KOPT-K1 (cell line): ENCODE measurements around the gene CARMIL1.

Experiments
- H3K27ac ChIP-seq: fragments of 200-600 bp; sonication (generic); 2 replicates; pipeline ENCODE4 v1.5.1; 2016; ENCODE audit warnings: antibody characterized with exemption, mild to moderate bottlenecking, low read depth, low read length; ENCODE audit not compliant: poor library complexity, severe bottlenecking
- H3K36me3 ChIP-seq: fragments of 200-600 bp; sonication (generic); 2 replicates; pipeline ENCODE4 v1.5.1; 2017; ENCODE audit warnings: antibody characterized with exemption, mild to moderate bottlenecking, low read length, moderate library complexity; ENCODE audit not compliant: insufficient read depth
- H3K9me3 ChIP-seq: fragments of 200-600 bp; sonication (generic); 2 replicates; pipeline ENCODE4 v1.5.1; 2017; ENCODE audit warnings: antibody characterized with exemption, low read length, mild to moderate bottlenecking; ENCODE audit not compliant: insufficient read depth, poor library complexity, severe bottlenecking

CARMIL1 gene

GRCh38 chr6:25450469-25451198 lies 171.5 kb downstream of the CARMIL1 start:
- no peaks in the 10 kb centered on the region for H3K36me3 ChIP-seq
- no peak overlapping the region for H3K27ac ChIP-seq
- peaks cover 8% of the 10 kb centered on the region for H3K9me3 ChIP-seq

- H3K36me3 ChIP-seq, result no peaks in the 10 kb centered on the region
- H3K27ac ChIP-seq, result no peak overlapping the region
- no peaks in the 10 kb centered on the region for H3K9me3 ChIP-seq
These were observed 172.9 kb downstream of the CARMIL1 start for GRCh38 chr6:25452031-25452430.

DNA sequence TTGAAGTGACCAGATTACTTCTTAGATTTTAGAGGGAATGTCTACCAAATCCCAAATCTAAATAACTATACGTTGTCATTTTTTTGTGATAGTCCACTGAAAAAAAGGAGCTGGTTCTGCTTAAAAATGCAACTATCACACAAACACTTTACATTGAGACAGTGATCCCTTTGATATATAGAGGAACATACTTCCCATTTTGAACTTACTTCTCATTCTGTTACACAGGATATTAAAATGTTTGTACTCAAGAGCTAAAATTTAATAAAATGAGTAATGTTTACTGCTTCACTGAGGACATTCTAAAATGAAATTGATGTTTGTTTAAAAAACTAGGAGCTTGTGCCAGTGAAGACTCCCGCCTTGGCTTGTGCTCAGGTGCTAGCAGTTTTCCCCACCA lies 174.1 kb downstream of the CARMIL1 start:
- no peak overlapping the region for H3K27ac ChIP-seq
- H3K9me3 ChIP-seq, result no peaks in the 10 kb centered on the region
- H3K36me3 ChIP-seq, result no peaks in the 10 kb centered on the region

GRCh38 chr6:25454136-25454535 lies 175.0 kb downstream of the CARMIL1 start:
- Histone ChIP-seq H3K27ac (no peak overlapping the region), H3K36me3 (no peaks in the 10 kb centered on the region), H3K9me3 (no peaks in the 10 kb centered on the region)

DNA sequence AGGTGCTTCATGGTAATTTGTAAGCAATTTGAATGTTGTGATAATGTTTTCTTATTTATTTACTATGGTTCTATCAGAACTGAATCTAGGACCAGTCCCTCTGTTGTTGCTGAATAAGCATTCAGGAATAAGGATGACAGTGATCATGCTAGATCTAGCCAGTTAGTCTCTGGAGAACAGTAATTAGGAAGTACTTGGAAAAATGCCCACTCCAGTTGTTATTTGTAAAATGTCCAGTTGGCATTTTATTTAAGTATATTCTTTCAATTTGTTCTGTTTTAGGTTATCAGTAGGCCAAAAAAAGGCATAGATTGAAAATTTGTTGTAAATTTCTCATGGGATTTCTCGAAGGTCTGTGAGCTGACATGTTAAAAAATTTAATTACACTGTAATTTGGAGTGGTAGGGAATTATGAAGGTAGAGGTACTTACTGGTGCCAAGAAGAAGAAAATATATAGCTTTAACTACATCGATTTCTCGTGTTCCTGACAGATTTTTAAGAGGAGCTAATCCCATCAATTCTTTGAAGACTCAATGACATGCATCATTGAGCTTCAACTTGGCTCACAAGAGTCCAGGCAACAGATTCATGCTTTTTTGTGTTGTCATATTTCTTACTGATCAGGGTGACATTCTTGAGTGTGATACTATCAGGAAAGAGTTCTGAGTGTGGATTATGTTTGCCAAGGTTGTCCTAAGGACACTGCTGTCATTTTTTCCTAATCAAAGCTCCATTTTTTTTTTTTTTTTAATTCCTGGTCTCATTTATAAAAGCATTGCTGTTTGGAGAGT lies 177.3 kb downstream of the CARMIL1 start:
- Histone ChIP-seq H3K9me3 (no peaks in the 10 kb centered on the region), H3K36me3 (no peaks in the 10 kb centered on the region), H3K27ac (no peak overlapping the region)

DNA sequence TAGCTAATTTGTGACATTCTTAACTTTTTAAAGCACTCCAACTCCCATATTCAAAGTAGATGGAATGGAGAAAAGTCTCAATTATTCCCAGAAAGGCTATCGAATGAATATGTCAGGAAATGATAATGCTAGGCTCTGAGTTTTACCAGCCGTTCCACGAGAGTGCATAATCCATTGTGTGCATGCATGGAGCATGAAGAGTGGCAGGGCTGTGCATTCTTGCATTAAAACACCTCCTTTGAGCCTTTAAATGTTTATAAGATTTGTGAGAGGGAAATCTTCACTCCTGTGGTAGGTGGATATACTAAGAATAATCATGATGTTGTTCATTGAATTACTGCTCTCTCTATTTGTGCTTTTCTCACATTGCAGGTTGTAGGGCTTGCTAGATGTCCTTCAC lies 178.3 kb downstream of the CARMIL1 start:
- H3K36me3 ChIP-seq, result no peaks in the 10 kb centered on the region
- no peaks in the 10 kb centered on the region for H3K9me3 ChIP-seq

DNA sequence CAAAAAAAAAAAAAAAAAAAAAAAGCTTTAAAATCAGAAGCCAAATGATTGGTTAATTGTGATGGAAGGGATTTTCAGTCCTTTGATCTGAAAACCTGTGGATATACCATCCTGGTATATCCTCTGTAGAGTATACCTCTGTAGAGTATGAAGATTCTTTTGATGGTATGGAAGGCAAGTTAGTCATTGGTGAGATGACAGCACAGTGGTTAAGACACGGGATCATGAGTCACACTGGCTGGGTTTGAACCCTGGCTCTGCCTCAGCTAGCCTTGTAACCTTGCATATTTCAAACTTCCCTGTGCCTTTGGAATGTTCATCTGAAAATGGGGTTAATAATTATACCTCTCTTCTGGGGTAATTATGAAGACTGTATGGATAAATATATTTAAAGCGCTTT lies 179.3 kb downstream of the CARMIL1 start:
- no peaks in the 10 kb centered on the region for H3K36me3 ChIP-seq
- no peaks in the 10 kb centered on the region for H3K9me3 ChIP-seq
- H3K27ac ChIP-seq, result no peak overlapping the region

More for the DNA sequence above, 178.3 kb downstream of the CARMIL1 start:
- no peak overlapping the region for H3K27ac ChIP-seq

- Histone ChIP-seq H3K9me3 (no peaks in the 10 kb centered on the region), H3K36me3 (no peaks in the 10 kb centered on the region), H3K27ac (no peak overlapping the region)
These were observed 183.2 kb downstream of the CARMIL1 start for GRCh38 chr6:25462235-25462897.

DNA sequence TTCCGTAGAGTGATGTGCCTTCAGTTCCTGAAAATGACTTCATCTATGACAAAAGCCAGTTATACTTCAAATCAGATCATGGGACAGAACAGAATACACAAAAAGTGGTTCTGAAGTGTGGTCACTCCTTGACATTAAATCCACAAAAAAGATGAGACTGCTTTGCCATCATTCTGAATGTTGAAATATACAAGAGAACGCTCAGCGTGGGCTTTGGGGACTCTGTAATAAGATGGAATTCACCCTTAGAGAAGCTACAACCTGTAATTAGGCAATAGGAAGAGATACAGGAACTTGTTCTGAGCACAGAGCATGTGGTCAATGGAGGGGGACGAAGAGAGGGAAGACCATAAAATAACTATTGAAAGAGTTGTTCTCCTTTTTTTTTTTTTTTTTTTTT lies 184.3 kb downstream of the CARMIL1 start:
- Histone ChIP-seq H3K36me3 (no peaks in the 10 kb centered on the region), H3K9me3 (no peaks in the 10 kb centered on the region)

DNA sequence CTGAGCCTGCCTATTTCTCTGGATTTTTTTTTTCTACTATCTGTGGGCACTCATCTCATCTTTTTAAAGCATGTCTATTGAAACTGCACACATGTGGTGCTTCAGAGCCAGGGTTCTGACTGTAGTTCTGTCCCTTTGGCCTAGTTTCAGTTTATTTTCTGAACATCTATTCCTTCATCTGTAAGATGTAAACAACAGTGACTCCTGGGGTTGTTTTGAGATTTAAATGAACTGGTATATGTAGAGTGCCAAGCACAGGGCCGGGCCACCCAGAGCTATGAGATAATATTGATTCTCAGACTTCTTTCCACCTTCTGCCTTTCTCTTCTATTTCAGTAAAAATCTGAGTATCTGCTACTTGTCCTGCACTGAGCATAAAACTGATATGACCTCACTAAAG lies 185.1 kb downstream of the CARMIL1 start:
- H3K36me3 ChIP-seq, result no peaks in the 10 kb centered on the region
- no peak overlapping the region for H3K27ac ChIP-seq
- H3K9me3 ChIP-seq, result no peaks in the 10 kb centered on the region

More for the DNA sequence above, 184.3 kb downstream of the CARMIL1 start:
- no peak overlapping the region for H3K27ac ChIP-seq

DNA sequence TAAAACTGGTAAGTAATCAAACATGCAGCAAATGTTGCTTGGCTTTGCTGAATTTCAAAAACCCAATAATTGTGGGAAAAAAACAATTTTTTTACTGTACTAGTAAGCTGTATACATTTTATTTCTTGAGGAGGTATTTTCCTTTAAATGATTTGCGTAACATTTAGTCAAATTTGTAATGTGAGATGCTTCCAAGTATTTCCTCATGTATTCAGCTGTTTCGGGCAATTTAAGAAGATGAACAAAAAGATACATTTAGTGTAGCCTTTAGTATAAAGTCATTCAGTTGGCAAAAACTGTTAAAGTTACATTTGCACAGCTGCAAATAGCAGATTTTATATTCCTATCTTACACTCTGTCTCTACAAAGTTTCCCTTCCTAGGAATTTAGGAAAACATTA lies 186.8 kb downstream of the CARMIL1 start:
- H3K27ac ChIP-seq, result no peak overlapping the region
- no peaks in the 10 kb centered on the region for H3K36me3 ChIP-seq
- H3K9me3 ChIP-seq, result no peaks in the 10 kb centered on the region

GRCh38 chr6:25468881-25469280 lies 189.7 kb downstream of the CARMIL1 start:
- Histone ChIP-seq H3K36me3 (no peaks in the 10 kb centered on the region), H3K27ac (no peak overlapping the region), H3K9me3 (no peaks in the 10 kb centered on the region)

DNA sequence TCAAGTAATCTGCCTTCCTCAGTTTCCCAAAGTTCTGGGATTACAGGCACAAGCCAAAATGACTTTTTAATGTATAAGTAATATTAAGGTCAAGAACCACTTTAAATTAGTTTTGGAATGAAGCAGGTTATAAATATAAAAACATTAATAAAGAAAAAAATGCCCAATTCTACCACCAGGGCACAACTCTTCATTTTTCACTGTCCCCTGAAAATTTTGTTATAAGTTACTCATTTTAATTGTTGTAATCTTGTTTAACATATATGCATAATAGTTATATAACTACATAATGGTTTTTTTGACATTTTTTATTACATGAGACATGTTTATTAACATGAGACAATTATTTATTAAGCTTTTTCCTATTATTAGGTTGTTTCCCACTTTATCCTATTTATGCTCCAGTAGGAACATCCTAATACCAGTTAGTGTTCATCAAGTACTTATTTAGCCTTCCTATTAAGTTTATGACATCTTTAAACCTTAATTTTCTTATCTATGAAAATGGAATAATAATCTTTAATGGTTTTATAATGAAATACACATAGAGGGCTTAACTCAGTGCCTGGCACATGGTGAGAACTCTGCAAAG lies 190.7 kb downstream of the CARMIL1 start:
- Histone ChIP-seq H3K36me3 (no peaks in the 10 kb centered on the region), H3K9me3 (no peaks in the 10 kb centered on the region), H3K27ac (no peak overlapping the region)

DNA sequence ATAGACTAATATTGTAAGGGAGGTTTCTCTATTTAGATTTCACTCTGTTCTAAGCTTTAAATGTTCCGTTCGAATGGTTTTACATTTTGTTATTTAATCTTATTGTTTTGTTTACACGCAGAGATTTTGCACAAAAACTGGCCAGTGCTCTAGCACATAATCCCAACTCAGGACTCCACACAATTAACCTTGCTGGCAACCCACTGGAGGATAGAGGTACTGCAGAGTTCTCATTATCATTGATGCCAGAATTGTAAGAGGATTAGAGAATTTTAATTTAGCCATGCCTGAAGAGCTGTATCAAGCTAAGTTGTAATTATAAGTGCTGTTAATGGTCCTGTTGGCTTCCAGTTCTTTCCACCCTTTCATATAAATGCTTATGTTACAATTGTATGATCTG lies 193.1 kb downstream of the CARMIL1 start:
- Histone ChIP-seq H3K36me3 (no peaks in the 10 kb centered on the region), H3K27ac (no peak overlapping the region), H3K9me3 (no peaks in the 10 kb centered on the region)

DNA sequence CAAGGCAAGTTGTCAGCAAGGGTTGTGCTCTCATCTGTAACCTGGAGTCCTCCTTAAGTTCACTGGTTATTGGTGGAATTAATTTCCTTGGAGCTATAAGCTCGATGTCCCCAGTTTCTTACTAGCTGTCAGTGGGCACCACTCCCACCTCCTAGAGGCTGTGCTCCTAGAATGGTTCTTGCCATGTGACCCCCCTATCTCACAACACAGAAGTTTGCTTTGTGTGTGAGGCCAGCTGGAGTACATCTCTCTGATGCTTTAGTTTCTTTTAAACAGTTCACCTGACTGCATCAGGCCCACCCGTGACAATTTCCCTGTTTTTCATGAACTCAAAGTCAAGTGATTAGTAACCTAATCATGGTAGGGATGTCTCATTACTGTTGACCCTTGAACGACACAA lies 193.7 kb downstream of the CARMIL1 start:
- Histone ChIP-seq H3K9me3 (no peaks in the 10 kb centered on the region), H3K27ac (no peak overlapping the region), H3K36me3 (no peaks in the 10 kb centered on the region)
